H1 (cell line): Measurements from ENCODE around the gene NCLN. TPM values are rescaled to one million over a fixed set of nuclear protein-coding genes. Genes with fewer than 3 reads are reported as not detected.

ENCODE experiments used
- CTCF ChIA-PET: fragments of 300-600 bp; sonication (Branson Sonifier 250); formaldehyde crosslinking; loops from one replicate; lab custom pipeline; 2021; ENCODE audit not compliant: partially characterized antibody; lab: Charles Lee
- POLR2A ChIA-PET: fragments of 300-600 bp; sonication (Branson Sonifier 250); formaldehyde crosslinking; loops from one replicate; lab custom pipeline; 2021; ENCODE audit warnings: inconsistent platforms; ENCODE audit not compliant: partially characterized antibody; lab: Charles Lee
- DNase-seq, 2 experiments: peaks; one replicate each; pipeline versions ENCODE4 v3.0.0 to v3.0.0-alpha.2; 2010 to 2022; ENCODE audit warnings: low spot score in 2 of 2, low read depth in 1 of 2, mixed read lengths in 1 of 2
- FAIRE-seq: peaks from 2 replicates; lab custom pipeline; 2011; peaks lifted over from hg19 to GRCh38; lab: Jason Lieb, UNC
- H2AFZ ChIP-seq: 2 replicates; pipeline ENCODE4 v1.8.1; 2012; ENCODE audit warnings: low read length, inconsistent platforms
- H2AK5ac ChIP-seq: 2 replicates; pipeline ENCODE4 v1.6.1; 2013; ENCODE audit warnings: low read depth, low read length
- H2BK120ac ChIP-seq: replicated peaks from 2 replicates; pipeline ENCODE3; 2013; ENCODE audit warnings: low read depth, low read length, inconsistent platforms
- H2BK12ac ChIP-seq: 2 replicates; pipeline ENCODE4 v1.6.1; 2013; ENCODE audit warnings: low read depth, low read length
- H2BK15ac ChIP-seq: 2 replicates; pipeline ENCODE4 v1.6.1; 2013; ENCODE audit warnings: low read length
- H2BK20ac ChIP-seq: 2 replicates; pipeline ENCODE4 v1.6.1; 2013; ENCODE audit warnings: low read length
- H2BK5ac ChIP-seq: 2 replicates; pipeline ENCODE4 v1.6.1; 2013; ENCODE audit warnings: low read depth, low read length
- H3K14ac ChIP-seq: 2 replicates; pipeline ENCODE4 v1.6.1; 2013; ENCODE audit warnings: inconsistent platforms; ENCODE audit not compliant: insufficient read length
- H3K18ac ChIP-seq: 2 replicates; pipeline ENCODE4 v1.6.1; 2013; ENCODE audit warnings: low read length; ENCODE audit errors: extremely low read depth
- H3K23ac ChIP-seq: 2 replicates; pipeline ENCODE4 v1.6.1; 2013; ENCODE audit warnings: inconsistent platforms; ENCODE audit not compliant: insufficient read length
- H3K23me2 ChIP-seq: 2 replicates; pipeline ENCODE4 v1.6.1; 2013; ENCODE audit warnings: low read depth, low read length
- H3K27ac ChIP-seq: 2 replicates; pipeline ENCODE4 v1.6.1; 2011; ENCODE audit warnings: low read depth, low read length, inconsistent platforms
- H3K27me3 ChIP-seq, 4 experiments: replicated peaks in 1 of 4; 1 replicate in 1 of 4; 2 replicates in 3 of 4; pipeline versions ENCODE4 v1.6.1 to v1.8.1; 2011 to 2013; ENCODE audit warnings: low read length in 3 of 4, mild to moderate bottlenecking in 3 of 4, inconsistent platforms in 2 of 4, mixed read lengths in 2 of 4, moderate library complexity in 1 of 4; ENCODE audit not compliant: control insufficient read depth in 3 of 4, insufficient read depth in 3 of 4; ENCODE audit errors: extremely low read depth in 1 of 4
- H3K36me3 ChIP-seq, 4 experiments: 2 replicates each; pipeline versions ENCODE4 v1.6.1 to v1.8.1; 2011 to 2013; ENCODE audit warnings: mild to moderate bottlenecking in 4 of 4, low read length in 3 of 4, moderate library complexity in 2 of 4, control low read depth in 1 of 4, inconsistent platforms in 1 of 4; ENCODE audit not compliant: insufficient read depth in 4 of 4, control insufficient read depth in 2 of 4
- H3K4ac ChIP-seq: replicated peaks from 2 replicates; pipeline ENCODE3; 2013; ENCODE audit warnings: low read length, low read depth, mixed read lengths, inconsistent platforms; ENCODE audit not compliant: insufficient read length
- H3K4me1 ChIP-seq, 4 experiments: replicated peaks in 1 of 4; 1 replicate in 1 of 4; 2 replicates in 3 of 4; pipeline versions ENCODE4 v1.6.1 to v1.8.1; 2011 to 2013; ENCODE audit warnings: low read length in 3 of 4, inconsistent platforms in 2 of 4, mixed read lengths in 1 of 4; ENCODE audit not compliant: insufficient read depth in 4 of 4, control insufficient read depth in 3 of 4
- H3K4me2 ChIP-seq, 2 experiments: 2 replicates each; pipeline versions ENCODE4 v1.6.1 to v1.8.1; 2011 to 2013; ENCODE audit warnings: low read depth in 2 of 2, low read length in 2 of 2, control low read depth in 1 of 2, inconsistent platforms in 1 of 2, mild to moderate bottlenecking in 1 of 2; ENCODE audit not compliant: insufficient read depth in 1 of 2
- H3K4me3 ChIP-seq, 4 experiments: fragments of 200-600, 300-600 bp in 1 of 4; sonication (generic), shearing (Covaris generic), sonication (Bioruptor Twin) in 1 of 4; 2 replicates each; pipeline versions ENCODE4 v1.5.1 to v1.8.1; 2011 to 2016; ENCODE audit warnings: low read length in 4 of 4, low read depth in 3 of 4, control low read depth in 2 of 4, inconsistent platforms in 2 of 4, mild to moderate bottlenecking in 2 of 4, mixed read lengths in 1 of 4, moderate library complexity in 1 of 4; ENCODE audit not compliant: insufficient read depth in 2 of 4; ENCODE audit errors: extremely low read depth in 1 of 4
- H3K56ac ChIP-seq: replicated peaks from 2 replicates; pipeline ENCODE3; 2013; ENCODE audit warnings: low read depth, mild to moderate bottlenecking, mixed read lengths, low read length, inconsistent platforms; ENCODE audit not compliant: insufficient read length
- H3K79me1 ChIP-seq: 2 replicates; pipeline ENCODE4 v1.6.1; 2013; ENCODE audit warnings: low read depth, low read length, control low read depth
- H3K79me2 ChIP-seq, 2 experiments: 2 replicates each; pipeline versions ENCODE4 v1.6.1 to v1.8.1; 2012 to 2013; ENCODE audit warnings: low read length in 2 of 2, mild to moderate bottlenecking in 2 of 2, inconsistent platforms in 1 of 2; ENCODE audit not compliant: insufficient read depth in 2 of 2, control insufficient read depth in 1 of 2
- H3K9ac ChIP-seq, 4 experiments: replicated peaks in 1 of 4; 1 replicate in 1 of 4; 2 replicates in 3 of 4; pipeline versions ENCODE4 v1.6.1 to v1.8.1; 2011 to 2013; ENCODE audit warnings: low read depth in 3 of 4, low read length in 3 of 4, control low read depth in 2 of 4, mild to moderate bottlenecking in 2 of 4, moderate library complexity in 2 of 4, inconsistent platforms in 1 of 4; ENCODE audit errors: extremely low read depth in 1 of 4
- H3K9me3 ChIP-seq, 2 experiments: 2 replicates each; pipeline versions ENCODE4 v1.6.1 to v1.8.1; 2012 to 2013; ENCODE audit warnings: mild to moderate bottlenecking in 2 of 2, moderate library complexity in 2 of 2, control low read depth in 1 of 2, inconsistent platforms in 1 of 2, low read depth in 1 of 2, low read length in 1 of 2, mixed read lengths in 1 of 2; ENCODE audit not compliant: insufficient read depth in 2 of 2
- H4K20me1 ChIP-seq, 2 experiments: replicated peaks in 1 of 2; 2 replicates each; pipeline versions ENCODE3 to v1.8.1; 2011 to 2013; ENCODE audit warnings: inconsistent platforms in 2 of 2, low read length in 2 of 2, mild to moderate bottlenecking in 1 of 2; ENCODE audit not compliant: insufficient read depth in 2 of 2, control insufficient read depth in 1 of 2
- H4K5ac ChIP-seq: 2 replicates; pipeline ENCODE4 v1.6.1; 2013; ENCODE audit warnings: low read length, low read depth, mixed read lengths, inconsistent platforms; ENCODE audit not compliant: insufficient read length
- H4K8ac ChIP-seq: 2 replicates; pipeline ENCODE4 v1.8.0; 2013; ENCODE audit warnings: mild to moderate bottlenecking, moderate library complexity, low read length, inconsistent platforms; ENCODE audit not compliant: insufficient read depth; ENCODE audit errors: extremely low read depth
- H4K91ac ChIP-seq: replicated peaks from 2 replicates; pipeline ENCODE3; 2013; ENCODE audit warnings: low read length, mixed read lengths, inconsistent platforms; ENCODE audit not compliant: insufficient read length
- RFX5 ChIP-seq: IDR thresholded peaks from 2 replicates; pipeline ENCODE4 v1.6.1; 2011; ENCODE audit warnings: low read depth, low read length, improper control_type of control experiment, borderline replicate concordance
- SIX5 ChIP-seq: IDR thresholded peaks from 2 replicates; pipeline ENCODE4 v1.6.1; 2011; ENCODE audit warnings: mild to moderate bottlenecking, low read depth, low read length
- WGBS, 2 experiments: shearing (Covaris generic) in 1 of 2; methylation state at CpG; one replicate each; pipeline versions ENCODE4 v1.1.6 to v1.1.7; 2013 to 2015; ENCODE audit warnings: low lambda C conversion rate in 2 of 2, mixed read lengths in 2 of 2, inconsistent platforms in 1 of 2, low coverage in 1 of 2, missing lambda C conversion rate in 1 of 2; ENCODE audit not compliant: insufficient replicate concordance in 2 of 2, insufficient coverage in 1 of 2, insufficient read length in 1 of 2; ENCODE audit errors: extremely low coverage in 1 of 2, missing lambda C conversion rate in 1 of 2; 5-methylcytosine and 5-hydroxymethylcytosine counted together
- polyA plus RNA-seq, 7 experiments: library from polyadenylated mRNA; depleted of rRNA in 3 of 7; stranded (reverse) in 5 of 7; unstranded in 2 of 7; fragments of >200 nt in 5 of 7; fragments of 200-250 nt in 2 of 7; gene quantifications; 1 replicate in 5 of 7; 2 replicates in 1 of 7; 4 replicates in 1 of 7; pipeline versions ENCODE4 v1.2.1 to v1.2.3, GENCODE V29; 2011 to 2013; ENCODE audit warnings: missing spikeins in 2 of 7, mixed read lengths in 2 of 7
- total RNA-seq: library from RNA; stranded (reverse); fragmentation: NEBNext Ultra II Directional; extraction: Animal tissue kit (Norgen Biotek cat#: 25700); gene quantifications from 2 replicates; pipeline ENCODE4 v1.2.1, GENCODE V29; 2021

NCLN gene
- total and polyA plus RNA-seq, 2 of the 8 experiments (the other 6 are each of a cell fraction or from before 2014, with no cell fraction given), result 89.2 to 103 TPM

DNA sequence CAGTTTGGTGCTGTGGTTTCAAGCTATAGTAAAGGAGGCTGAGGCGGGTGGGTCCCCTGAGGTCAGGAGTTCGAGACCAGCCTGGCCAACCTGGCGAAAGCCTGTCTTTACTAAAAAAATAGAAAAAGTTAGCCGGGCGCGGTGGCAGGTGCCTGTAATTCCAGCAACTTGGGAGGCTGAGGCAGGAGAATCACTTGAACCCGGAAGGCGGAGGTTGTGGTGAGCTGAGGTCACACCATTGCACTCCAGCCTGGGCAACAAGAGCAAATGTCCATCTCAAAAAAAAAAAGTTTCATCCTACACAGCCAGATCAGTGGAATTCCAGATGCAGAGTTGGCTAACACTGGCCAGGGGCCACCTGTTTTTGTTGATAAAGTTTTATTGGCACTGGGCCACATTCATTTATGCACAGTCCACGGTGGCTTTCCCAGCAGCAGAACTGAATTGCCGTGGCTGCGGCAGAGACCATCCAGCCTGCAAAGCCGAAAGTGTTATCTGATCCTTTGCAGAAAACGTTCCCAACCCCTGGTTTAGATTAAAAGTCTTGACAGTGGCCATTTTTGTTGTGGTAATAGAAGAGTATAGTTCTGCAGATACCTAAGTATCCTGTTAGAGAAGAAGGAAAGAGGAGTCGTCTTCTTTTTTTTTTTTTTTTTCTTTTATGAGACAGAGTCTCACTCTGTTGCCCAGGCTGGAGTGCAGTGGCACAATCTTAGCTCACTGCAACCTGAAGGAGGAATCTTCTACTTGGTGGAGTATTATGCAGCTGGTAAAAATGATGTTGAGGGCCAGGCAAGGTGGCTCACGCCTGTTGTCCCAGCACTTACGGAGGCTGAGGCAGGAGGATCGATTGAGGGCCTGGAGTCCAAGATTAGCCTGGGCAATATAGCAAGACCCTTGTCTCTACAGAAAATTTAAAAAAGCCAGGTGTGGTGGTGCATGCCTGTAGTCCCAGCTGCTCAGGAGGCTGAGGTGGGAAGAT is 8.7 kb downstream of the NCLN start:
- Histone ChIP-seq H3K4ac (no peak overlapping the region), H3K23ac (no peak overlapping the region), H3K9me3 (no peaks in the 10 kb centered on the region), H3K4me2 (no peak overlapping the region), H2BK120ac (no peak overlapping the region), H4K8ac (no peak overlapping the region), H4K5ac (no peak overlapping the region), H3K14ac (no peak overlapping the region), H2AK5ac (no peak overlapping the region), H2BK12ac (no peak overlapping the region), H3K79me2 (peaks cover 0 to 31% of the 10 kb centered on the region in 2 experiments; a peak in 3 of 4 replicates), H2AFZ (no peak overlapping the region), H3K9ac (no peak overlapping the region), H3K18ac (no peak overlapping the region), H3K4me3 (no peak overlapping the region), H3K27ac (no peak overlapping the region), H3K79me1 (peaks cover 21% of the 10 kb centered on the region), H4K91ac (no peak overlapping the region), H4K20me1 (peaks cover 16 to 26% of the 10 kb centered on the region in 2 experiments), H3K36me3 (peaks cover 0 to 18% (median 7%) of the 10 kb centered on the region in 4 experiments; a peak in 3 of 8 replicates), H2BK5ac (no peak overlapping the region), H3K27me3 (no peaks in the 10 kb centered on the region), H3K56ac (no peak overlapping the region), H3K4me1 (peaks cover 0 to 3% (median 2%) of the 10 kb centered on the region in 4 experiments; a peak in 4 of 7 replicates), H3K23me2 (no peaks in the 10 kb centered on the region), H2BK15ac (no peak overlapping the region), H2BK20ac (no peak overlapping the region)
- CTCF ChIA-PET, result interaction anchor here (1.0 kb wide), 1 partner anchor 11 kb away, joined by 5 read pairs; no protein-coding TSS in a partner anchor
- 91% methylated on average over 16 of the region's 17 CpGs; no CpG with 5 or more reads in 1 of the 2 experiments for WGBS, 2 experiments
- POLR2A ChIA-PET, result interaction anchor here (0.6 to 1.6 kb wide), 2 partner anchors 11 to 234 kb away, joined by 3 read pairs; no protein-coding TSS in a partner anchor
- no peak for FAIRE-seq
- no peak for DNase-seq
- TF ChIP-seq RFX5 (no peak), SIX5 (no peak)
